HFF-Myc (cell line): ENCODE results near the gene SUCLG2.

Experiments
- DNase-seq: peaks from one replicate; pipeline ENCODE4 v3.0.0-alpha.2; 2011; ENCODE audit warnings: low read depth; ENCODE audit errors: extremely low read depth
- H3K4me3 ChIP-seq: replicated peaks from 2 replicates; pipeline ENCODE4 v1.5.1; 2011; ENCODE audit warnings: low read depth, mild to moderate bottlenecking, control low read depth, low read length
- CTCF ChIP-seq: IDR thresholded peaks from 2 replicates; pipeline ENCODE4 v1.5.1; 2012; ENCODE audit warnings: mild to moderate bottlenecking, low read depth, low read length, control low read depth; ENCODE audit errors: missing control alignments

The SUCLG2 gene

GRCh38 chr3:67386451-67386850 lies 268.0 kb downstream of the SUCLG2 start:
- no peak for TF ChIP-seq CTCF
- no peak overlapping the region for H3K4me3 ChIP-seq
- no peak for DNase-seq

GRCh38 chr3:67384760-67385397 lies 269.5 kb downstream of the SUCLG2 start:
- TF ChIP-seq CTCF: peak; percentile 60
- H3K4me3 ChIP-seq: no peak overlapping the region
- no peak for DNase-seq

GRCh38 chr3:67384016-67384415 lies 270.4 kb downstream of the SUCLG2 start:
- TF ChIP-seq CTCF: no peak
- no peak overlapping the region for H3K4me3 ChIP-seq
- no peak for DNase-seq

- no peak for TF ChIP-seq CTCF
- DNase-seq: no peak
- no peak overlapping the region for H3K4me3 ChIP-seq
Observed at GRCh38 chr3:67383379-67383778, 271.0 kb downstream of the SUCLG2 start.

GRCh38 chr3:67382536-67382935 lies 271.9 kb downstream of the SUCLG2 start:
- TF ChIP-seq CTCF: no peak
- no peak overlapping the region for H3K4me3 ChIP-seq
- no peak for DNase-seq

GRCh38 chr3:67381667-67382272 lies 272.6 kb downstream of the SUCLG2 start:
- H3K4me3 ChIP-seq: no peak overlapping the region
- TF ChIP-seq CTCF: peak; percentile 66
- no peak for DNase-seq

GRCh38 chr3:67380118-67380517 lies 274.3 kb downstream of the SUCLG2 start:
- no peak overlapping the region for H3K4me3 ChIP-seq
- DNase-seq: no peak
- no peak for TF ChIP-seq CTCF
